K562 (cell line): ENCODE data around the gene DTL. TPM values are rescaled to one million over a fixed set of nuclear protein-coding genes. Genes with fewer than 3 reads are reported as not detected.
A peak's percentile ranks its signal among the peaks of the same experiment; 100 is the strongest.

Experiments used
- ATAC-seq: fragments of 200-7000 bp; cut with Tn5 transposase; 3 replicates; pipeline ENCODE4 v1.9.1; 2020; ENCODE audit warnings: moderate library complexity
- BruUV-seq: library from RNA; stranded (reverse); fragments of 400-500 nt; replicated peaks from 2 replicates; lab custom pipeline; 2021; lab: Mats Ljungman, UMichigan
- CTCF ChIA-PET: fragments of 300-600 bp; formaldehyde crosslinking; extraction: SDS; loops from one replicate; lab custom pipeline; 2021; ENCODE audit warnings: low intra/inter-chr PET ratio; lab: Yijun Ruan, JAX
- POLR2A ChIA-PET: fragments of 300-600, 350-650 bp; sonication (Branson Sonifier 250); formaldehyde crosslinking; extraction: SDS; loops from one replicate; lab custom pipeline; 2021; ENCODE audit warnings: antibody characterized with exemption, inconsistent platforms; lab: Yijun Ruan, JAX
- DNase-seq, 4 experiments: peaks; one replicate each; pipeline versions ENCODE4 v3.0.0 to v3.0.0-alpha.2; 2011 to 2018; ENCODE audit warnings: low spot score in 3 of 4, mixed read lengths in 3 of 4; ENCODE audit errors: extremely low read depth in 1 of 4
- FAIRE-seq: peaks from 2 replicates; lab custom pipeline; 2011; peaks lifted over from hg19 to GRCh38; lab: Jason Lieb, UNC
- H2AFZ ChIP-seq: 2 replicates; pipeline ENCODE4 v1.6.0; 2011; ENCODE audit warnings: low read depth, low read length, control low read depth, inconsistent platforms
- H3K27ac ChIP-seq: fragments of 200-600 bp; 3 replicates; pipeline ENCODE4 v1.8.0; 2011; ENCODE audit warnings: low read depth, mild to moderate bottlenecking, control low read depth, inconsistent platforms, low read length, moderate library complexity, mixed read lengths; ENCODE audit errors: extremely low read depth
- H3K27me3 ChIP-seq, 2 experiments: fragments of 300-600 bp in 1 of 2; 2 replicates in 1 of 2; 3 replicates in 1 of 2; pipeline versions ENCODE4 v1.6.0 to v1.8.0; 2011; ENCODE audit warnings: inconsistent platforms in 2 of 2, low read length in 2 of 2, mild to moderate bottlenecking in 1 of 2, mixed read lengths in 1 of 2, moderate library complexity in 1 of 2; ENCODE audit not compliant: control insufficient read depth in 2 of 2, insufficient read depth in 2 of 2
- H3K36me3 ChIP-seq: fragments of 300-600 bp; 3 replicates; pipeline ENCODE4 v1.8.0; 2011; ENCODE audit warnings: mild to moderate bottlenecking, low read length, inconsistent platforms; ENCODE audit not compliant: control insufficient read depth, insufficient read depth
- H3K4me1 ChIP-seq, 2 experiments: fragments of 200-600 bp in 1 of 2; replicated peaks in 1 of 2; 2 replicates in 1 of 2; 3 replicates in 1 of 2; pipeline versions ENCODE4 v1.5.1 to v1.8.0; 2011; ENCODE audit warnings: inconsistent platforms in 2 of 2, low read length in 2 of 2, mild to moderate bottlenecking in 1 of 2, mixed read lengths in 1 of 2, moderate library complexity in 1 of 2; ENCODE audit not compliant: control insufficient read depth in 2 of 2, insufficient read depth in 2 of 2
- H3K4me2 ChIP-seq: 2 replicates; pipeline ENCODE4 v1.6.1; 2011; ENCODE audit warnings: low read length, control low read depth, inconsistent platforms, mixed read lengths; ENCODE audit not compliant: insufficient read depth
- H3K4me3 ChIP-seq: fragments of 200-600 bp; sonication (generic), shearing (Covaris generic); 2 replicates; pipeline ENCODE4 v1.5.1; 2016; ENCODE audit warnings: control low read depth, inconsistent platforms
- H3K79me2 ChIP-seq: fragments of 200-600 bp; 3 replicates; pipeline ENCODE4 v1.8.0; 2011; ENCODE audit warnings: low read length, inconsistent platforms; ENCODE audit not compliant: control insufficient read depth, insufficient read depth
- H3K9ac ChIP-seq, 2 experiments: 2 replicates each; pipeline versions ENCODE4 v1.6.0 to v1.6.1; 2011; ENCODE audit warnings: low read depth in 2 of 2, low read length in 2 of 2, control low read depth in 1 of 2, inconsistent platforms in 1 of 2, mild to moderate bottlenecking in 1 of 2, mixed read lengths in 1 of 2; ENCODE audit not compliant: insufficient read depth in 1 of 2
- H3K9me1 ChIP-seq: one replicate; pipeline ENCODE4 v1.6.0; 2011; ENCODE audit warnings: inconsistent platforms, mild to moderate bottlenecking, low read length, moderate library complexity; ENCODE audit not compliant: control insufficient read depth, insufficient read depth
- H3K9me3 ChIP-seq: replicated peaks from 2 replicates; pipeline ENCODE4 v1.5.1; 2011; ENCODE audit warnings: low read depth, low read length, inconsistent platforms; ENCODE audit not compliant: control insufficient read depth, insufficient read depth
- H4K20me1 ChIP-seq: replicated peaks from 2 replicates; pipeline ENCODE4 v1.6.1; 2011; ENCODE audit warnings: low read length, inconsistent platforms, mixed read lengths; ENCODE audit not compliant: control insufficient read depth, insufficient read depth
- CHAMP1 ChIP-seq: fragments of 450-650 bp; IDR thresholded peaks from 2 replicates; pipeline ENCODE4 v1.6.1; 2016; ENCODE audit warnings: mild to moderate bottlenecking
- DACH1 ChIP-seq: fragments of 450-650 bp; IDR thresholded peaks from 2 replicates; pipeline ENCODE4 v1.6.1; 2018; ENCODE audit not compliant: partially characterized antibody
- GABPA ChIP-seq: fragments of 200-800 bp; sonication (Bioruptor generic); conservative IDR thresholded peaks from 2 replicates; pipeline ENCODE4 v1.6.1; 2016; ENCODE audit warnings: low read depth, missing genetic modification characterization, missing compliant biosample characterization
- HDAC3 ChIP-seq: fragments of 450-650 bp; IDR thresholded peaks from 2 replicates; pipeline ENCODE4 v1.6.1; 2018; ENCODE audit warnings: borderline replicate concordance, mild to moderate bottlenecking, moderate library complexity; ENCODE audit not compliant: partially characterized antibody
- HNRNPUL1 ChIP-seq: fragments of 200-400 bp; formaldehyde crosslinking; IDR thresholded peaks from 2 replicates; pipeline ENCODE4 v1.6.1; 2017; ENCODE audit warnings: low read length
- ILK ChIP-seq: fragments of 450-650 bp; IDR thresholded peaks from 2 replicates; pipeline ENCODE4 v1.6.1; 2016; ENCODE audit warnings: missing genetic modification characterization, low read depth, mild to moderate bottlenecking, missing compliant biosample characterization, moderate library complexity, borderline replicate concordance
- LARP7 ChIP-seq: fragments of 450-650 bp; IDR thresholded peaks from 2 replicates; pipeline ENCODE4 v1.6.1; 2016
- NR2C2 ChIP-seq, 2 experiments: fragments of 200-800 bp in 1 of 2; sonication (Bioruptor generic) in 1 of 2; sonication (generic) in 1 of 2; formaldehyde crosslinking in 1 of 2; IDR thresholded peaks; 2 replicates each; pipeline versions ENCODE4 v1.6.1 to v1.8.0; 2016 to 2022; ENCODE audit warnings: mild to moderate bottlenecking in 1 of 2, missing compliant biosample characterization in 1 of 2, missing genetic modification characterization in 1 of 2, missing genetic modification reagents in 1 of 2
- PBX2 ChIP-seq, 2 experiments: IDR thresholded peaks in 1 of 2; conservative IDR thresholded peaks in 1 of 2; 2 replicates each; pipeline ENCODE4 v1.6.1; 2016; ENCODE audit warnings: low read depth in 2 of 2, mild to moderate bottlenecking in 1 of 2, missing compliant biosample characterization in 1 of 2, missing genetic modification characterization in 1 of 2, moderate library complexity in 1 of 2
- RAD21 ChIP-seq, 2 experiments: fragments of 250-450 bp in 1 of 2; fragments of 450-650 bp in 1 of 2; sonication (Bioruptor Pico) in 1 of 2; formaldehyde crosslinking in 1 of 2; IDR thresholded peaks in 1 of 2; conservative IDR thresholded peaks in 1 of 2; 2 replicates each; pipeline versions ENCODE4 v1.4.0 to v1.8.0; 2020 to 2022; ENCODE audit warnings: mild to moderate bottlenecking in 2 of 2, moderate library complexity in 1 of 2
- SRSF9 ChIP-seq: fragments of 200-400 bp; formaldehyde crosslinking; IDR thresholded peaks from 2 replicates; pipeline ENCODE4 v1.6.1; 2017; ENCODE audit warnings: low read depth, low read length, borderline replicate concordance
- ZBTB5 ChIP-seq: fragments of 450-650 bp; IDR thresholded peaks from 2 replicates; pipeline ENCODE4 v1.6.1; 2017; ENCODE audit warnings: antibody characterized with exemption
- ZNF23 ChIP-seq: fragments of 250-450 bp; sonication (Bioruptor Pico); IDR thresholded peaks from 2 replicates; pipeline ENCODE4 v1.4.0; 2020; ENCODE audit warnings: mild to moderate bottlenecking
- ZNF263 ChIP-seq: sonication (generic); formaldehyde crosslinking; IDR thresholded peaks from 2 replicates; pipeline ENCODE4 v1.8.0; 2022; ENCODE audit warnings: mild to moderate bottlenecking, missing genetic modification reagents, borderline replicate concordance
- in situ Hi-C: fragments of 300-500 bp; cut with MboI; formaldehyde crosslinking; loops from 4 replicates; pipeline ENCODE4 v1.15.0; 2018; ENCODE audit warnings: inconsistent platforms, mixed read lengths
- intact Hi-C: fragments of 100-400 bp; cut with micrococcal nuclease; formaldehyde crosslinking; loops from 2 replicates; pipeline ENCODE4 v1.14.2; 2022
- polyA plus RNA-seq, 8 experiments: library from polyadenylated mRNA; depleted of rRNA in 4 of 8; stranded (reverse) in 5 of 8; unstranded in 3 of 8; fragments of >200 nt; fragmentation: Nextera tagmentation in 2 of 8; fragmentation: Illumina TruSeq in 1 of 8; extraction: Ambion mirVana in 2 of 8; extraction: Trizol in 1 of 8; gene quantifications; 2 replicates each; pipeline versions ENCODE4 v1.2.1 to v1.2.3, GENCODE V29; 2011 to 2014; ENCODE audit warnings: inconsistent platforms in 1 of 8, missing spikeins in 1 of 8
- total RNA-seq, 7 experiments: library from RNA; depleted of rRNA in 6 of 7; stranded (reverse); fragments of >200 nt in 6 of 7; fragmentation: Illumina TruSeq in 2 of 7; extraction: Trizol in 2 of 7; gene quantifications; 2 replicates each; pipeline versions ENCODE4 v1.2.1 to v1.2.3, GENCODE V29; 2011 to 2021; ENCODE audit warnings: low replicate concordance in 1 of 7

DTL gene
- total and polyA plus RNA-seq, 9 of the 15 experiments (the other 6 are each of a cell fraction or from before 2014, with no cell fraction given): 38.3 to 81.0 (median 63.2) TPM

- Histone ChIP-seq H3K9me3 (no peaks in the 10 kb centered on the region; the same call in 1 of the 2 replicates), H3K36me3 (no peaks in the 10 kb centered on the region), H3K79me2 (no peaks in the 10 kb centered on the region), H4K20me1 (no peaks in the 10 kb centered on the region), H3K9me1 (no peaks in the 10 kb centered on the region), H3K27ac (peak overlapping the region; percentile 86), H3K4me1 (peaks cover 36 to 44% of the 10 kb centered on the region in 2 experiments), H3K4me2 (no peak overlapping the region), H3K27me3 (no peaks in the 10 kb centered on the region), H3K4me3 (no peak overlapping the region), H3K9ac (peak overlapping the region in 1 of 2 experiments; percentile 48; a peak in 1 of 4 replicates), H2AFZ (peak overlapping the region; percentile 58)
- intact Hi-C loops: loop anchor here (2.0 to 10.0 kb wide), 4 partner anchors 49 to 84 kb away; no protein-coding TSS in a partner anchor
- BruUV-seq: no TSS peak
- in situ Hi-C loops: no loop called here
- FAIRE-seq: peak; percentile 78
- peak in 3 of 4 experiments; percentile 42 to 77 (median 63) for DNase-seq
- ChIA-PET CTCF (no interaction called here), POLR2A (interaction anchor here (0.9 to 3.6 kb wide), 7 partner anchors 9 to 51 kb away, joined by 3 to 27 read pairs (median 4); no protein-coding TSS in a partner anchor)
- ATAC-seq: peak; percentile 28
- TF ChIP-seq ILK (tag): no peak
- no peak for TF ChIP-seq LARP7
- no peak for TF ChIP-seq ZNF263 (CRISPR knock-in tag)
- 0 out of 2 replicates have a peak, but pooled peaks have one; percentile 29 for TF ChIP-seq GABPA (tag)
- TF ChIP-seq NR2C2 (CRISPR knock-in tag; IDR thresholded peaks at IDR 0.05): no peak
- TF ChIP-seq NR2C2 (tag; IDR thresholded peaks at IDR 0.05): no peak
- TF ChIP-seq CHAMP1: no peak
- no peak for TF ChIP-seq HNRNPUL1
- 0 out of 4 replicates have a peak, but pooled peaks of 1 of the 2 experiments have one; percentile 6 for TF ChIP-seq RAD21 (CRISPR knock-in tag; conservative IDR thresholded peaks at IDR 0.05 in 1 of 2, IDR thresholded peaks at IDR 0.05 in 1 of 2)
- no peak for TF ChIP-seq DACH1
- no peak for TF ChIP-seq PBX2 (CRISPR knock-in tag; IDR thresholded peaks at IDR 0.05; ENCODE audit: low read depth)
- TF ChIP-seq PBX2 (tag; conservative IDR thresholded peaks at IDR 0.05; ENCODE audit: low read depth): no peak
- no peak for TF ChIP-seq ZBTB5
- TF ChIP-seq ZNF23: no peak
- no peak for TF ChIP-seq SRSF9
- TF ChIP-seq HDAC3: peak; percentile 26
These were observed 118.1 kb downstream of the DTL start for GRCh38 chr1:212153635-212154034.
